Osteocyte (in vitro differentiated cells): ENCODE measurements around the gene TAF10. TPM values are rescaled to one million over a fixed set of nuclear protein-coding genes. Genes with fewer than 3 reads are reported as not detected.

Experiments
- DNase-seq: peaks from one replicate; pipeline ENCODE4 v3.0.0; 2021; ENCODE audit warnings: mixed read lengths; ENCODE audit not compliant: unreplicated experiment; ENCODE audit errors: extremely low spot score
- H3K27ac Mint-ChIP-seq: one replicate; pipeline ENCODE4 v1.8.0; 2021; ENCODE audit warnings: mild to moderate bottlenecking, mixed read lengths; ENCODE audit not compliant: unreplicated experiment
- H3K27me3 Mint-ChIP-seq: one replicate; pipeline ENCODE4 v1.8.0; 2021; ENCODE audit warnings: mixed read lengths; ENCODE audit not compliant: unreplicated experiment
- H3K36me3 Mint-ChIP-seq: one replicate; pipeline ENCODE4 v1.8.0; 2021; ENCODE audit warnings: mixed read lengths; ENCODE audit not compliant: unreplicated experiment
- H3K4me1 Mint-ChIP-seq: one replicate; pipeline ENCODE4 v1.8.0; 2021; ENCODE audit warnings: mixed read lengths; ENCODE audit not compliant: unreplicated experiment
- H3K4me3 Mint-ChIP-seq: one replicate; pipeline ENCODE4 v1.8.0; 2021; ENCODE audit warnings: mild to moderate bottlenecking, moderate library complexity, mixed read lengths; ENCODE audit not compliant: unreplicated experiment
- H3K9me3 Mint-ChIP-seq: one replicate; pipeline ENCODE4 v1.8.0; 2021; ENCODE audit warnings: mixed read lengths; ENCODE audit not compliant: unreplicated experiment
- total RNA-seq: library from RNA; stranded (reverse); gene quantifications from 2 replicates; pipeline ENCODE4 v1.2.1, GENCODE V29; 2021
- TF ChIP-seq, protein P1 (sequence below): fragments of 200-600 bp; sonication (generic); IDR thresholded peaks from 2 replicates; pipeline ENCODE4 v1.5.0; 2021; ENCODE audit warnings: antibody characterized with exemption, mild to moderate bottlenecking, moderate library complexity

Gene TAF10
- total RNA-seq, 1 donor from 2014 or later, result 100 TPM

DNA sequence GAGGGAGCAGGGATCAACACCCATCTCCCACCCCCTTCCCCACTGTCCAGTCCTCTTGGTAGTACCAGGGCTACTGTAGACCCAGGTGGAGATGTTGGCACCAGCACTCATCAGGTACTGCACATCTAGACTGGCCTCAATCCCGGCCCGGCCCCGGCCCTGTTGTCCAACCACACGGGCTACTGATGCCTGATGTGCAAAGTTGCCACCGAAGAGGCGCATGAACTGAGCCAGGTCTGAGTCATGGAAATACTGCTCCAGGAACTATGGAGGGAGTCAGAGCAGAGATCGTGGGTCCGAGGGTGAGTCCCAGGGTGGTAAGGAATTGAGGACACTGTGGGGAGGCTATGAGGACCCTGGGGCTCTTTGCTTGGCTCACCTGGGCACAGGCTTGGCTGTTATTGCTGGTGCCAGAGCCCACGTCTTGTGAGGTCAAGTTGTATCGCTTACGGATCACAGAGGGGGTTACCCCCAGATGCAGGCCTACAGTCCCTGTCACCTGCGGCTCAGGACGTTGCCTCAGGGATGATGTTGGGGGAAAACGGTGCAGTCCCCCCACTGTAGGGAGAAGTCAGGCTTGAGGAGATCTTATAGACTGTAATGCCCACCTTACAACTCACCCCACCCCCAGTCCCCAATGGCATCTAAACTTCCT, 4.7 kb upstream of the TAF10 start:
- DNase-seq, result no peak
- no peaks in the 10 kb centered on the region for H3K9me3 Mint-ChIP-seq
- H3K4me1 Mint-ChIP-seq, result peaks cover 2% of the 10 kb centered on the region
- TF ChIP-seq, protein P1, sequence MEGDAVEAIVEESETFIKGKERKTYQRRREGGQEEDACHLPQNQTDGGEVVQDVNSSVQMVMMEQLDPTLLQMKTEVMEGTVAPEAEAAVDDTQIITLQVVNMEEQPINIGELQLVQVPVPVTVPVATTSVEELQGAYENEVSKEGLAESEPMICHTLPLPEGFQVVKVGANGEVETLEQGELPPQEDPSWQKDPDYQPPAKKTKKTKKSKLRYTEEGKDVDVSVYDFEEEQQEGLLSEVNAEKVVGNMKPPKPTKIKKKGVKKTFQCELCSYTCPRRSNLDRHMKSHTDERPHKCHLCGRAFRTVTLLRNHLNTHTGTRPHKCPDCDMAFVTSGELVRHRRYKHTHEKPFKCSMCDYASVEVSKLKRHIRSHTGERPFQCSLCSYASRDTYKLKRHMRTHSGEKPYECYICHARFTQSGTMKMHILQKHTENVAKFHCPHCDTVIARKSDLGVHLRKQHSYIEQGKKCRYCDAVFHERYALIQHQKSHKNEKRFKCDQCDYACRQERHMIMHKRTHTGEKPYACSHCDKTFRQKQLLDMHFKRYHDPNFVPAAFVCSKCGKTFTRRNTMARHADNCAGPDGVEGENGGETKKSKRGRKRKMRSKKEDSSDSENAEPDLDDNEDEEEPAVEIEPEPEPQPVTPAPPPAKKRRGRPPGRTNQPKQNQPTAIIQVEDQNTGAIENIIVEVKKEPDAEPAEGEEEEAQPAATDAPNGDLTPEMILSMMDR, result no peak
- H3K27me3 Mint-ChIP-seq, result no peaks in the 10 kb centered on the region
- H3K4me3 Mint-ChIP-seq, result no peak overlapping the region
- no peak overlapping the region for H3K27ac Mint-ChIP-seq
- H3K36me3 Mint-ChIP-seq, result peaks cover 18% of the 10 kb centered on the region

DNA sequence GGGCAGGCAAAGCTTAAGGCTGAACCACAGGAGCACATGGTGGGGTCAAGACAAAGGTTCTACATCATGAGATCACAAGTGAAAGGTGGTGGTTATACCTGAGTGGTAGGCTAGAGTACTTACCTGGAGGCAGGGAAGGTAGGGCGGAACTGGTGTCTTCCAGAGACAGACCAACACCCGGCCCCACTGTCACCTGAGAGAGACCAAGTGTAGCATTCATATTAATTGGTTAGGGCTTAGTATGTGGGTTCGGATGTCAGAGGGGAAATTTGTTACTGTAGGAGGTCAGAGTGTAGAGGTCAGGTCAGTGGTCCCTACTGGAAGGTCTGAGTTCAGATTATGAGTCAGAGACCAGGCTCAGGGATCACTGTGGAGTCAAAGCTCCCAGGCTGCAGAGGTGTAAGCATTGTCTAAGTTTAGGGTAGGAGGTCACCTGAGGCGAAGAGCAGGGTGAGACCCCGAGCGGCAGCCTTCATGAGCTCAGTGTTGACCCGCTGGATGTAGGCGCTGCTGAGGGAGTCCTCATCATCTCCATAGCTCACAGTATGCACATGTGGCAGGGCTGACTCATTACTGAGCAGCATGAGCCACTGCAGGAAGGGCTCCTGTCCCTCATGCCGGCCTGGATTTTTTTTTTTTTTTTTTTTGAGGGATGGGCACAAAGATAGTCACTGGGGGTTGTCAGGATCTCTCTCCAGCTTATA, 4.0 kb upstream of the TAF10 start:
- TF ChIP-seq, protein P1, result no peak
- peaks cover 18% of the 10 kb centered on the region for H3K36me3 Mint-ChIP-seq
- H3K27ac Mint-ChIP-seq, result no peak overlapping the region
- H3K4me1 Mint-ChIP-seq, result peaks cover 6% of the 10 kb centered on the region
- H3K27me3 Mint-ChIP-seq, result no peaks in the 10 kb centered on the region
- no peak overlapping the region for H3K4me3 Mint-ChIP-seq
- no peaks in the 10 kb centered on the region for H3K9me3 Mint-ChIP-seq
- DNase-seq, result no peak

DNA sequence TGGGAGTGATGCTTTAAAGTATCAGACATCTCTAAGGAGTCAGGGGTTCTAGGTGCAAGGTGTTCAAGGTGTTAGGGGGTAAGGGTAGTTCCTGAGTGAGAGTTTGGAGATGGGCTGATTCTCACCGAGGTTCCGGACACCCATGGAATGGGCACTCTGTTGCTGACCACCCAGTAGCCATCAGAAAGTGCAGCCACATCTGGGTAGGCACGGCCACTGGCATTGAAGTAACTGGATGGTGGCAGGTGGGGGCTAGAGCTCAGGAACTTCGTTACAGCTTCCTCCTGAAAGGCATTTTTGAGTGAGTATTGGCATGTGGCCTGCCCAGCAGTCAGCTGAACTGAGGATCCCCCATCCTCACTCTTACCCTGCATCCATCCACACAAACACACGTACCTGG, 3.0 kb upstream of the TAF10 start:
- peaks cover 23% of the 10 kb centered on the region for H3K36me3 Mint-ChIP-seq
- no peaks in the 10 kb centered on the region for H3K27me3 Mint-ChIP-seq
- H3K27ac Mint-ChIP-seq, result no peak overlapping the region
- TF ChIP-seq, protein P1, result no peak
- no peak for DNase-seq
- H3K4me1 Mint-ChIP-seq, result peaks cover 14% of the 10 kb centered on the region
- no peaks in the 10 kb centered on the region for H3K9me3 Mint-ChIP-seq
- H3K4me3 Mint-ChIP-seq, result no peak overlapping the region

DNA sequence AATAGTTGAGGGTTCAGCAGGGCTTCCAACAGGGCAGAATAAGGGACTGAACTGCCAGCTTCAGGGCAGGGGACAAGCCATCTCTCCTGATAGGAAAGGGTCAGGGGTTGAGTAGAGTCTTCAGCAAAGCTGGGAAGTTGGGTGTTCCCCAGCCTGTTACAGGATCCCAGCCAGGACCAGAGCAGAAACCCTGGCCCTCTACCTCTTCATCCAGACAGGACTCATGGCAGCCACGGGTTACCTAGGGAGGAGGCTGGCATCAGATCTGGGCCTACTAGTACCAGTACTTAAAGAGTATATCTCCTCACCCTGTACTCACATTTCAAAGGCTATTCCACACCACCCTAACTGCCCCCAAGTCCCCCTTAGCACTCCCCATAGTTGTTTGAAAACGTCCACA, 2.4 kb upstream of the TAF10 start:
- Mint-ChIP-seq H3K4me1 (peaks cover 14% of the 10 kb centered on the region), H3K36me3 (peaks cover 29% of the 10 kb centered on the region), H3K9me3 (no peaks in the 10 kb centered on the region), H3K27me3 (no peaks in the 10 kb centered on the region), H3K27ac (no peak overlapping the region), H3K4me3 (no peak overlapping the region)
- DNase-seq, result no peak
- TF ChIP-seq, protein P1, result no peak

DNA sequence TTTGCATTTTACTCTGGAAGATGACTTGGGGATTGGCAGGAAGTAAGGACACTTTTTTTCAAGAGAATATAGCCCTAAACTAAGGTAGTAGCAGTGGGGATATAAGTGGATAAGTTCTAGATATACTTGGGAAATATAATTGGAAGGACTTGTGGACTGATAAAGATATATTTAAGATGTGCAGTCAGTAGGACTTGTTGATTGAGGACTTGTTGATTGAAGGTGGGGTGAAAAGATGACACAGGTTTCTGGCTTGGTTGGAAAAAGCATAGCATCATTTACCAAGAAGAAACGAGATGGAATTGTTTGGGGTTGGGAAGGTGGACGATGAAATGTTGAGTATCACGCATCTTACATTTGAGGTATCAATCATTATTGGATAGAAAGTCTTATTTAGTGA, 1.5 kb upstream of the TAF10 start:
- TF ChIP-seq, protein P1, result no peak
- H3K27me3 Mint-ChIP-seq, result no peaks in the 10 kb centered on the region
- DNase-seq, result no peak
- peaks cover 36% of the 10 kb centered on the region for H3K36me3 Mint-ChIP-seq
- H3K4me1 Mint-ChIP-seq, result peaks cover 20% of the 10 kb centered on the region
- no peak overlapping the region for H3K4me3 Mint-ChIP-seq
- H3K9me3 Mint-ChIP-seq, result no peaks in the 10 kb centered on the region
- H3K27ac Mint-ChIP-seq, result no peak overlapping the region
